Thoracic aorta (tissue), 2 donors: Measurements from ENCODE around the gene PLEKHG5. TPM values are rescaled to one million over a fixed set of nuclear protein-coding genes. Genes with fewer than 3 reads are reported as not detected.
A peak's percentile ranks its signal among the peaks of the same experiment; 100 is the strongest.

Source experiments
- ATAC-seq: fragments of 150-250 bp; one replicate; pipeline ENCODE4 v1.8.0; 2017; ENCODE audit warnings: low read depth; ENCODE audit not compliant: insufficient number of reproducible peaks, low FRiP score
- DNase-seq: peaks from one replicate; pipeline ENCODE4 v3.0.0-alpha.2; 2020; ENCODE audit warnings: low spot score
- H3K27ac ChIP-seq, 2 donors: fragments of 200-600 bp; sonication (generic); 1 replicate in 1 of 2; 2 replicates in 1 of 2; pipeline ENCODE4 v1.5.1; 2016; ENCODE audit warnings: mild to moderate bottlenecking in 2 of 2, moderate library complexity in 2 of 2
- H3K27me3 ChIP-seq: fragments of 200-600 bp; sonication (generic); replicated peaks from 2 replicates; pipeline ENCODE4 v1.6.0; 2016; ENCODE audit warnings: mild to moderate bottlenecking; ENCODE audit not compliant: insufficient read depth
- H3K36me3 ChIP-seq: fragments of 200-600 bp; sonication (generic); one replicate; pipeline ENCODE4 v1.5.1; 2016
- H3K4me1 ChIP-seq, 2 donors: fragments of 200-600 bp; sonication (generic); 1 replicate in 1 of 2; 2 replicates in 1 of 2; pipeline versions ENCODE4 v1.5.1 to v1.6.0; 2016; ENCODE audit warnings: low read depth in 2 of 2, mild to moderate bottlenecking in 1 of 2; ENCODE audit not compliant: control insufficient read depth in 1 of 2
- H3K4me3 ChIP-seq: fragments of 200-600 bp; sonication (generic); 2 replicates; pipeline ENCODE4 v1.5.1; 2016; ENCODE audit warnings: mild to moderate bottlenecking
- H3K9me3 ChIP-seq: fragments of 200-600 bp; sonication (generic); 2 replicates; pipeline ENCODE4 v1.5.1; 2016
- CTCF ChIP-seq: fragments of 200-600 bp; sonication (generic); IDR thresholded peaks from one replicate; pipeline ENCODE4 v1.5.1; 2019; ENCODE audit warnings: antibody characterized with exemption
- total RNA-seq, 2 donors: library from RNA; depleted of rRNA; stranded (reverse); fragments of >200 nt; gene quantifications; one replicate each; pipeline versions ENCODE4 v1.1.0 to v1.2.3, GENCODE V29; 2016

The PLEKHG5 gene
- total RNA-seq, 2 donors from 2014 or later, result 23.4 to 32.9 TPM

GRCh38 chr1:6503884-6504602 is 12.6 kb upstream of the PLEKHG5 start:
- Histone ChIP-seq H3K27ac (no peak overlapping the region), H3K4me1 (peaks cover 31 to 54% of the 10 kb centered on the region in 2 donors)
- DNase-seq, result no peak

GRCh38 chr1:6502000-6502891 is 10.8 kb upstream of the PLEKHG5 start:
- TF ChIP-seq CTCF, result no peak
- Histone ChIP-seq H3K9me3 (no peaks in the 10 kb centered on the region), H3K4me3 (peak overlapping the region; percentile 51), H3K4me1 (peaks cover 43 to 60% of the 10 kb centered on the region in 2 donors), H3K36me3 (no peaks in the 10 kb centered on the region), H3K27me3 (no peaks in the 10 kb centered on the region), H3K27ac (peak overlapping the region in 1 of 2 donors; percentile 72)
- ATAC-seq, result no peak
- no peak for DNase-seq

More at GRCh38 chr1:6503884-6504602, 12.6 kb upstream of the PLEKHG5 start:
- TF ChIP-seq CTCF, result no peak
- ATAC-seq, result no peak
- H3K27me3 ChIP-seq, result no peaks in the 10 kb centered on the region
- no peak overlapping the region for H3K4me3 ChIP-seq
- H3K36me3 ChIP-seq, result no peaks in the 10 kb centered on the region
- H3K9me3 ChIP-seq, result no peaks in the 10 kb centered on the region

- Histone ChIP-seq H3K9me3 (no peaks in the 10 kb centered on the region), H3K27ac (peak overlapping the region; percentile 69 to 72), H3K27me3 (no peaks in the 10 kb centered on the region), H3K4me3 (peak overlapping the region; percentile 51), H3K36me3 (no peaks in the 10 kb centered on the region), H3K4me1 (peaks cover 42 to 59% of the 10 kb centered on the region in 2 donors)
- no peak for TF ChIP-seq CTCF
- ATAC-seq (no peak), DNase-seq (no peak)
Observed at GRCh38 chr1:6501279-6501813, 9.9 kb upstream of the PLEKHG5 start.

GRCh38 chr1:6500544-6501278 is 9.2 kb upstream of the PLEKHG5 start:
- Histone ChIP-seq H3K9me3 (no peaks in the 10 kb centered on the region), H3K27me3 (no peaks in the 10 kb centered on the region), H3K4me1 (peaks cover 45 to 65% of the 10 kb centered on the region in 2 donors), H3K4me3 (peak overlapping the region; percentile 43), H3K36me3 (no peaks in the 10 kb centered on the region), H3K27ac (peak overlapping the region; percentile 69 to 72)
- TF ChIP-seq CTCF, result no peak
- DNase-seq (no peak), ATAC-seq (no peak)
